ENCODE results near the gene MEI1. TPM values are rescaled to one million over a fixed set of nuclear protein-coding genes. Genes with fewer than 3 reads are reported as not detected.
"Not testable (repeated sequence)": the region's sequence is repeated elsewhere in the genome, so short reads cannot be mapped to it uniquely, and the experiment has no call there.

The MEI1 gene
- total RNA-seq, 2 donors from 2014 or later: 7.4 TPM; not detected in 1

DNA sequence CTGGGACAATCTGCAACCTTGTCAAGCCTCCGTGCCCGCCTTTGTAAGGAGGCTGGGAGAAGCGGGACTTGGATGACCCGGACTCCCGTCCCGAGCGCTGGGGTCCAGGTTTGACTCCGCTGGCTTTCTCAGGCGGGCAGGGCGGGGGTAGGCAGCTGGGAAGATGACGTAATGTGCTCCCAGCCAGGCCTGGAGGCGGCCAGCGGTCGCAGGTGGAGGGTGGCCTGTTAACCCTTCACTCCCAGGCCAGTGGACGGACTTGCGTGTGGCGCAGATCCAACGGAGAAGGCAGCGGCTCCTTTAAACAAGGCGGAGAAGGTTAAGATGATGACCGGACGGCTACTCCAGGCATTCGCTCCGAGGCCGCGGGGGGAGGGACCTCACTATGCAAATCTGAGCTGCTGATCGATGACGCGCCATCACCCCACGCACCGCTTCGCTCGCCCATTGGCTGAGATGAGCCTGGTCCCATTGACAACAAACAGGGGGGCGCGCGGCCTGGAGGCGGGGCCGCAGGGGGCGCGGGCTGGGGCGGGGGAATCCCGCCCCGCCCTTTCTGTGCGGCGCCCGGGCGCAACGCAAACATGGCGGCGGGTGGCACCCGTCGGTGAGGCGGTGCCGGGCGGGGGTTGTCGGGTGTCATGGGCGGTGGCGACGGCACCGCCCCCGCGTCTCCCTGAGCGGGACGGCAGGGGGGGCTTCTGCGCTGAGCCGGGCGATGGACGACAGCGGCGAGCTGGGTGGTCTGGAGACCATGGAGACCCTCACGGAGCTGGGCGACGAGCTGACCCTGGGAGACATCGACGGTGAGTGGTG, 133.5 kb downstream of the MEI1 start, which contains the start of gene SREBF2:
SREBF2 (plus strand) TSS at position 553 of the 816 bp plus-strand sequence; CDS start at position 719, 166 bp downstream.
- H3K4me1 ChIP-seq (replicated peaks): no peaks in the 10 kb centered on the region
- H3K27ac ChIP-seq: peak within 1 kb of the TSS; percentile 96 to 98
- no peaks in the 10 kb centered on the region for H3K27me3 ChIP-seq (replicated peaks; ENCODE audit: insufficient read depth)
- WGBS: under 1% methylated on average over 63 of the region's 75 CpGs
- intact Hi-C loops (cut with DNase I): no loop called here
- no peaks in the 10 kb centered on the region for H3K9me3 ChIP-seq
- DNase-seq (ENCODE audit: low spot score): peak; percentile 100
- TF ChIP-seq POLR2A (IDR thresholded peaks at IDR 0.05) (peak; percentile 70), POLR2AphosphoS5 (IDR thresholded peaks at IDR 0.05) (peak; percentile 98)
- TF ChIP-seq, protein P1, sequence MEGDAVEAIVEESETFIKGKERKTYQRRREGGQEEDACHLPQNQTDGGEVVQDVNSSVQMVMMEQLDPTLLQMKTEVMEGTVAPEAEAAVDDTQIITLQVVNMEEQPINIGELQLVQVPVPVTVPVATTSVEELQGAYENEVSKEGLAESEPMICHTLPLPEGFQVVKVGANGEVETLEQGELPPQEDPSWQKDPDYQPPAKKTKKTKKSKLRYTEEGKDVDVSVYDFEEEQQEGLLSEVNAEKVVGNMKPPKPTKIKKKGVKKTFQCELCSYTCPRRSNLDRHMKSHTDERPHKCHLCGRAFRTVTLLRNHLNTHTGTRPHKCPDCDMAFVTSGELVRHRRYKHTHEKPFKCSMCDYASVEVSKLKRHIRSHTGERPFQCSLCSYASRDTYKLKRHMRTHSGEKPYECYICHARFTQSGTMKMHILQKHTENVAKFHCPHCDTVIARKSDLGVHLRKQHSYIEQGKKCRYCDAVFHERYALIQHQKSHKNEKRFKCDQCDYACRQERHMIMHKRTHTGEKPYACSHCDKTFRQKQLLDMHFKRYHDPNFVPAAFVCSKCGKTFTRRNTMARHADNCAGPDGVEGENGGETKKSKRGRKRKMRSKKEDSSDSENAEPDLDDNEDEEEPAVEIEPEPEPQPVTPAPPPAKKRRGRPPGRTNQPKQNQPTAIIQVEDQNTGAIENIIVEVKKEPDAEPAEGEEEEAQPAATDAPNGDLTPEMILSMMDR (IDR thresholded peaks at IDR 0.05): peak in 1 of 4 experiments; percentile 2
- peak within 1 kb of the TSS; percentile 85 to 98 for H3K4me3 ChIP-seq
- H3K36me3 ChIP-seq: no peaks in the 10 kb centered on the region

DNA sequence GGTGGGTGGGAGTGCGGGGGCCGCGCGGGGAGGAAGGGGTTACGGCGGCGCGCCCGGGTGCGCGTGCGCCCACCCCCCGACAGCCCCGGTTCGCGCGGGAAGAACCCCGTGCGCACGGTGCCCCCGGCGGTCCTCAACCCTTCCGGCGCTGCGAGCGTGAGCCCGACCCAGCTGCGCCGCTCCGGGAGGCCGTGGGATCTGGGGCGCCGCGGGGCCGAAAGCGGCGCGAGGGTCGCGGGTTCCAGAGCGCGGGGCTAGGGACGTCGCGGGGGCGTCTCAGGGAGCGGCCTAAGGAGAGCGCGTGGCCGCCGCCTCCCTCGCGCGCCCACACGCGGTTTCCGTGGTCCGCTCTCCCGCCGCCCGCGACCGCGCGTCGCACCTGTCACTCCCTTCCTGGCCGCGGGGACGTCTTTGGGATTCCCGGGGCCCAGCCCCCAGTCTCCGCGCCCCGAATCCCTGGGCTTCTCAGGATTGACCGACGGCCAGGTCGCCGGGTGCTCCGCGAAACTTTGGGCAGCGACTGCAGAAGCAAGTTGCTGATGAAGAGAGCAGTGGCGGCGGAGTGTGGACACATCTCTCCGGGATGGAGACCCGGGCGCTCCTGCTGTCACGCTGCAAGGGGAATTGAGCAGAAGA, 134.2 kb downstream of the MEI1 start:
- H3K27ac ChIP-seq: peak overlapping the region; percentile 96 to 98
- peak; percentile 30 for DNase-seq (ENCODE audit: low spot score)
- peak overlapping the region; percentile 85 to 98 for H3K4me3 ChIP-seq
- 1% methylated on average over 38 of the region's 86 CpGs for WGBS
- H3K36me3 ChIP-seq: no peaks in the 10 kb centered on the region
- intact Hi-C loops (cut with DNase I): no loop called here
- TF ChIP-seq POLR2AphosphoS5 (IDR thresholded peaks at IDR 0.05) (no peak), POLR2A (IDR thresholded peaks at IDR 0.05) (peak; percentile 38)
- TF ChIP-seq, protein P1 (IDR thresholded peaks at IDR 0.05): peak in 2 of 4 experiments; percentile 15 to 25
- H3K27me3 ChIP-seq (replicated peaks; ENCODE audit: insufficient read depth): no peaks in the 10 kb centered on the region
- H3K9me3 ChIP-seq: no peaks in the 10 kb centered on the region
- H3K4me1 ChIP-seq (replicated peaks): no peaks in the 10 kb centered on the region

DNA sequence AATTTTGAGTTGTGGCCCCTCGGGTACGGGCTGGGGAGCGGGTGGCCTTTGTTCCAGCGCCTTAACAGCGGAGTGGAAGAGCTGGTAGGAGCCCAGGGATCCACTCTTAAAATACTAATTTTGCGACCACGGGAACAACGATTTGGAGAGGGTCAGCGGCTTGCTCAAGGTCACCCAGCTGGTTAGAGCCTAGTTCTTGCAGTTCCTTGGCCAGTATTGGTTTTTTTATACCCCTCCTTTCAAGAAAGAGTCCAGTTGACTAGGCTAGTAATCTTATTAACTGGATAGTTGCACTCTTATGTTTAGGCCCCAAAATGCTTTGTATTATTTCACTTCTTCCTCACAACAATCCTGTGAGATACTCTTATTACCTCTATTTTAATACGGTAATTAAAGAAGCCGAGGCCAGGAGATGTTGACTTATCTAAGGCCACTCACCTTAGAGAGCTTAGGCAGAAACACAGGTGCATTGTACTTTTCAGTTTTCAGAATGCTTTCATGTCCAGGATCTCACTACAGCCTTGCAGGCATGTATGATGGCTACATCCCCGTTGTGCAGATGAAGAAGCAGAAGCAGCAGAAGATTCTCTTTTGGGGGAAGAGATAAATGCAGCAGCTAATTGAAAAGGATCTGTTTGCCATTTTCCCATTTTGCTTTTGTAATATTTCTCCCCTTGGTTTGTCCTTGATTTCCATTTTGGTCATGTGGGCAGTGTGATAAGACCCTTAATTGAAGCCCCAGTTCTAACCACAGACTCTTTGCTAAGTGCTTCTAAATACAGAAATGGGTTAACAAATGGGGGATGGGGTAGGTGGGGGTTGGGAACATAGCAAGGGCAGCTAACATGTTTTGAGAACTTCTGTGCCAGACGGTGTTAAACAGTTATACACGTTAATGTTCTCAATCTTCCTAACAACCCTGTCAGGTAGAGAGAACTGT, 135.0 kb downstream of the MEI1 start:
- H3K4me3 ChIP-seq: peak overlapping the region; percentile 85 to 98
- H3K4me1 ChIP-seq (replicated peaks): no peaks in the 10 kb centered on the region
- H3K9me3 ChIP-seq: no peaks in the 10 kb centered on the region
- WGBS: 10% methylated on average over 14 of the region's 14 CpGs
- no peaks in the 10 kb centered on the region for H3K27me3 ChIP-seq (replicated peaks; ENCODE audit: insufficient read depth)
- no peaks in the 10 kb centered on the region for H3K36me3 ChIP-seq
- peak overlapping the region; percentile 96 to 98 for H3K27ac ChIP-seq
- no peak for DNase-seq (ENCODE audit: low spot score)
- TF ChIP-seq POLR2A (IDR thresholded peaks at IDR 0.05) (no peak), POLR2AphosphoS5 (IDR thresholded peaks at IDR 0.05) (no peak)
- TF ChIP-seq, protein P1 (IDR thresholded peaks at IDR 0.05): no peak
- intact Hi-C loops (cut with DNase I): no loop called here

DNA sequence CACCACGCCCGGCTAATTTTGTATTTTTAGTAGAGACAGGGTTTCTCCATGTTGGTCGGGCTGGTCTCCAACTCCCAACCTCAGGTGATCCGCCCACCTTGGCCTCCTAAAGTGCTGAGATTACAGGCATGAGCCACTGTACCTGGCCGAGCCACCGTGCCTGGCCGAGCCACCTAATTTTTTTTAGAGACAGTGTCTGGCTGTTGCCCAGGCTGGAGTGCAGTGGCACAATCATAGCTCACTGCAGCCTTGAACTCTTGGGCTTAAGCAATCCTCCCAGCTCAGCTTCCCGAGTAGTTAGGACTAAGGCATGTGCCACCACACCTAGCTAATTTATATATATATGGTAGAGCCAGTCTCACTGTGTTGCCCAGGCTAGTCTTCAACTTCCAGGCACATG, 136.2 kb downstream of the MEI1 start:
- H3K9me3 ChIP-seq; H3K36me3 ChIP-seq; intact Hi-C loops (cut with DNase I); H3K4me3 ChIP-seq; H3K4me1 ChIP-seq (replicated peaks); H3K27me3 ChIP-seq (replicated peaks; ENCODE audit: insufficient read depth); DNase-seq (ENCODE audit: low spot score): not testable (repeated sequence)
- peak overlapping the region; percentile 3 to 98 for H3K27ac ChIP-seq
- WGBS: 78% methylated on average over 8 of the region's 8 CpGs

DNA sequence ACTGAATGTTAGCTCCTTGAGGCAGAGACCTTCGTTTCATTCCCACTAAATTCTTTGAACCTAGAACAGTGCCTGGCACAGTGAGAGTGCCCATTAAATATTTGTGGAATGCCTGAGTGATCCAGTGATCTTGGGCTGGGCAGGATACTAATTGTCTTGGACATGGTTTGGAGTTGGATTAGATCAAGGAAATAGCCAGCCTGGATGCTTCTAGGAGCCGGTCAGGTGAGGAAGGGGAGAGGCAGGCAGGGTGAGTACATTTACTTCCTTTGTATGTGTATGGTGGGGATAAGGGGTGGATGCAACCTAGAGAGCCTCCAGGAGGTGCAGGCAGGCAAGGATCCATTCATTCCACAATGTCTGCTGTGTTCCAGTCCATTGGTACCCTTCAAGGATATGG, 137.2 kb downstream of the MEI1 start:
- Histone ChIP-seq H3K36me3 (no peaks in the 10 kb centered on the region), H3K4me1 (replicated peaks) (peaks cover 8% of the 10 kb centered on the region), H3K27me3 (replicated peaks; ENCODE audit: insufficient read depth) (no peaks in the 10 kb centered on the region), H3K27ac (peak overlapping the region in 1 of 2 donors; percentile 98), H3K9me3 (no peaks in the 10 kb centered on the region), H3K4me3 (no peak overlapping the region)
- intact Hi-C loops (cut with DNase I): no loop called here
- DNase-seq (ENCODE audit: low spot score): no peak
- WGBS: 58% methylated on average over 2 of the region's 2 CpGs
- TF ChIP-seq, protein P1 (IDR thresholded peaks at IDR 0.05): no peak
- TF ChIP-seq POLR2A (IDR thresholded peaks at IDR 0.05): no peak
- no peak for TF ChIP-seq POLR2AphosphoS5 (IDR thresholded peaks at IDR 0.05)

All from prostate gland (tissue), 2 donors.